ENCODE measurements around the gene ZCCHC17. TPM values are rescaled to one million over a fixed set of nuclear protein-coding genes. Genes with fewer than 3 reads are reported as not detected.
A peak's percentile ranks its signal among the peaks of the same experiment; 100 is the strongest.

The ZCCHC17 gene
- total RNA-seq, 1 experiment from 2014 or later, result 30.2 TPM

DNA sequence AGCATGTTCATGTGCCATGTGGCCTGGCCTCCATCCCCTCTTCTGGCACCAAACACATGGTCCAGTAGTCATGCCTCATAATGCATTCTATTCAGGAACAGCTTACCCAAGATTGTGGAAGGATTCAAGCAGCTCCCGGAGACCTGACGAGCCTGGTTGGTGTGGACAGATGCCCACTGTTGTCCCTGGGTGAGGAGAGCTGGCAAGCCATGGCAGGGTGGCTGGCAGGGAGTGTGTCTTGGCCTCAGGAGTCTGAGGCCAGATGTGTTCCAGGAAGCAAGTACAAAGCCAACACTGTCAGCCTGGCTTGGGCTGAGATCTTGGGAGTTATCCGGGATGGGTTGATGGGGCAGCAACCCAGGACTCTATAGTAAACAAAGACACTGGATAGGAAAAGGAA is 83.3 kb downstream of the ZCCHC17 start:
- Histone ChIP-seq H3K4me2 (ENCODE audit: low read length) (no peak overlapping the region), H3K27me3 (ENCODE audit: low read length) (no peaks in the 10 kb centered on the region), H3K9me3 (ENCODE audit: low read length) (no peaks in the 10 kb centered on the region), H4K20me1 (ENCODE audit: low read length) (no peaks in the 10 kb centered on the region), H3K79me2 (ENCODE audit: low read length) (no peaks in the 10 kb centered on the region), H2AFZ (ENCODE audit: low read length) (no peak overlapping the region), H3K36me3 (ENCODE audit: low read depth, low read length) (no peaks in the 10 kb centered on the region), H3K9me2 (replicated peaks; ENCODE audit: low read length) (no peaks in the 10 kb centered on the region), H3K9ac (ENCODE audit: low read length) (no peak overlapping the region), H3K4me3 (ENCODE audit: low read length) (no peak overlapping the region), H3K27ac (ENCODE audit: low read length) (no peak overlapping the region), H3K4me1 (ENCODE audit: insufficient read depth, low read length) (peaks cover 43% of the 10 kb centered on the region), H3F3A (ENCODE audit: low read length, unreplicated experiment) (no peaks in the 10 kb centered on the region)
- POLR2A ChIA-PET (ENCODE audit: unreplicated experiment), result no interaction called here
- no TSS peak for BruUV-seq (replicated peaks)
- TF ChIP-seq, protein P1, sequence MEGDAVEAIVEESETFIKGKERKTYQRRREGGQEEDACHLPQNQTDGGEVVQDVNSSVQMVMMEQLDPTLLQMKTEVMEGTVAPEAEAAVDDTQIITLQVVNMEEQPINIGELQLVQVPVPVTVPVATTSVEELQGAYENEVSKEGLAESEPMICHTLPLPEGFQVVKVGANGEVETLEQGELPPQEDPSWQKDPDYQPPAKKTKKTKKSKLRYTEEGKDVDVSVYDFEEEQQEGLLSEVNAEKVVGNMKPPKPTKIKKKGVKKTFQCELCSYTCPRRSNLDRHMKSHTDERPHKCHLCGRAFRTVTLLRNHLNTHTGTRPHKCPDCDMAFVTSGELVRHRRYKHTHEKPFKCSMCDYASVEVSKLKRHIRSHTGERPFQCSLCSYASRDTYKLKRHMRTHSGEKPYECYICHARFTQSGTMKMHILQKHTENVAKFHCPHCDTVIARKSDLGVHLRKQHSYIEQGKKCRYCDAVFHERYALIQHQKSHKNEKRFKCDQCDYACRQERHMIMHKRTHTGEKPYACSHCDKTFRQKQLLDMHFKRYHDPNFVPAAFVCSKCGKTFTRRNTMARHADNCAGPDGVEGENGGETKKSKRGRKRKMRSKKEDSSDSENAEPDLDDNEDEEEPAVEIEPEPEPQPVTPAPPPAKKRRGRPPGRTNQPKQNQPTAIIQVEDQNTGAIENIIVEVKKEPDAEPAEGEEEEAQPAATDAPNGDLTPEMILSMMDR (conservative IDR thresholded peaks at IDR 0.05; ENCODE audit: low read depth, low read length), result no peak
- TF ChIP-seq EZH2 (IDR thresholded peaks at IDR 0.05; ENCODE audit: low read length, unreplicated experiment), result no peak
- no peak for TF ChIP-seq EZH2phosphoT487 (IDR thresholded peaks at IDR 0.05; ENCODE audit: borderline replicate concordance, low read length)
- DNase-seq (no peak), ATAC-seq (no peak)
- CTCF ChIA-PET, result no interaction called here
- intact Hi-C loops (cut with micrococcal nuclease), result no loop called here

DNA sequence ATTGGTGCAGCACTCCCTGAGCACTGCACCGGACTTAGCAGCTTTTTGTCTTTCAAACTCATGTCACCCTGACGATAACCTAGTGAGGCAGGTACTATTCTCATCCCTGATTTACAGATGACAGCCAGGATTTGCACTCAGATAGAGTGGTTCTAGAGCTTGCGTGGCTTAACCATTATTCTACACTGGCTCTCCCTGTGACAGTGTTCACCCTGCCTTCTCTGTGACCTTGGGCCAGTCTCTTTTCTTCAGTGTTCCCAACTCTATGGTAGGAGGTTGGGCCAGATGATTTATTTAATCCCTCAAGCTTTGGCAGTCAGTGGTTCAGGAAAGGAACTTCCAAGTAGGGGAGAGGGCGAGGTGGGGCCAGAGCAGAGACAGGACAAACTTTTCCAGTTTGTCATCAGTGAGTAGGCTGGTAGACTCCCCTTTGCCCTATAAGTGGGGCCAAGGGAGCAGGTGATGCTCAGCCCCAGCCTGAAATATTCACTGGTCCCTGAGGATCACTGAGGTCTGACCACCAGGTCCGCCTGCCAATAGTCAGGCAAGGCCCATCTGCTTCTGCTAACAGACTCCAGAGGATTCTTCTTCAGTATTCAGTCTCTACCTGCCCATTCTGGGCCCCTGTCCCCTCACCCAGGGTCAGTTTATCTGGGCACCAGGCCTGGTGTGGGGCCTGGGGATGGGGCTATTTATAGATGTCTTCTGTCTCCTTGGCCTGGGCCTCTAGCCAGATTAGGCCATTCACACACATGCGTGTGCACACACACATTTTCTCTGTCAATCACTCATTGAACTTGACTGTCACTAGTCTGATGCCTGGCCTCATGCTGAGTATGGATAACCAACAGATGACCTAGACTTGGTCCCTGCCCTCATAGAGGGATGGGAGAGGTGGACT is 84.8 kb downstream of the ZCCHC17 start:
- ChIA-PET CTCF (no interaction called here), POLR2A (ENCODE audit: unreplicated experiment) (no interaction called here)
- Histone ChIP-seq H3K4me1 (ENCODE audit: insufficient read depth, low read length) (peaks cover 44% of the 10 kb centered on the region), H3K79me2 (ENCODE audit: low read length) (no peaks in the 10 kb centered on the region), H3K9me3 (ENCODE audit: low read length) (no peaks in the 10 kb centered on the region), H3F3A (ENCODE audit: low read length, unreplicated experiment) (no peaks in the 10 kb centered on the region), H3K27me3 (ENCODE audit: low read length) (no peaks in the 10 kb centered on the region), H3K27ac (ENCODE audit: low read length) (peak overlapping the region; percentile 45), H4K20me1 (ENCODE audit: low read length) (no peaks in the 10 kb centered on the region), H3K4me2 (ENCODE audit: low read length) (peak overlapping the region; percentile 42), H2AFZ (ENCODE audit: low read length) (no peak overlapping the region), H3K9me2 (replicated peaks; ENCODE audit: low read length) (no peaks in the 10 kb centered on the region), H3K4me3 (ENCODE audit: low read length) (no peak overlapping the region), H3K9ac (ENCODE audit: low read length) (no peak overlapping the region), H3K36me3 (ENCODE audit: low read depth, low read length) (no peaks in the 10 kb centered on the region)
- DNase-seq, result peak; percentile 83
- peak; percentile 72 for ATAC-seq
- no peak for TF ChIP-seq EZH2phosphoT487 (IDR thresholded peaks at IDR 0.05; ENCODE audit: borderline replicate concordance, low read length)
- no peak for TF ChIP-seq EZH2 (IDR thresholded peaks at IDR 0.05; ENCODE audit: low read length, unreplicated experiment)
- TF ChIP-seq, protein P1 (conservative IDR thresholded peaks at IDR 0.05; ENCODE audit: low read depth, low read length), result no peak
- intact Hi-C loops (cut with micrococcal nuclease), result no loop called here
- no TSS peak for BruUV-seq (replicated peaks)

DNA sequence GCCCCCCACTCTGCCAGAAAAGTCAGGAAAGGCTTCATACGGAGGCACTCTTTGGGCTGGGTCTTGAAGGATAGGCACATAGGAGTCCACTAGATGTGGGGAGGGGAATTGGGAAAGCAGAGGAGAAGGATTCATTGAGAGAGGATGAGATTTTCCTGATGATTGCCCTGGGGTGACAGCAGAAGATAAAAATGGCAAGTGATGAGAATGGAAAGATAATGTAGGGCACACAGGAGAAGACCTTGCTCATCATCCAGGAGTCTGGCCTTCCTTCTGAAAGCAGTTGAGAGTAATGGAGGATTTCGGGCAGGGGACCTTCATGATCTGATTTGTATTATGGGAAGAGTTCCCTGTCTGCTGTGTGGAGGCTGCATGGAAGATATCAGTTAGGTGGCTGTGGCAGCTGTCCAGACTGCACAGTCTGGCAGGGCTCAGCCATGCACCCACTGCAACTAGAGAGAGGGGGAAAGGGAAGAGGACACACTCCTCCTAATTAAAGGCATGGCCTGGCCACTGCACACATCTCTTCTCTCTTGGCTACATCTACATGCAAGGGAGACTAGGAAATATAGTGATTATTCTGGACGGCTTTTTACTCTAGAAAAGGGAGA is 85.7 kb downstream of the ZCCHC17 start:
- H3K4me3 ChIP-seq (ENCODE audit: low read length), result no peak overlapping the region
- no peaks in the 10 kb centered on the region for H3F3A ChIP-seq (ENCODE audit: low read length, unreplicated experiment)
- ChIA-PET POLR2A (ENCODE audit: unreplicated experiment) (no interaction called here), CTCF (no interaction called here)
- no peaks in the 10 kb centered on the region for H3K9me2 ChIP-seq (replicated peaks; ENCODE audit: low read length)
- no TSS peak for BruUV-seq (replicated peaks)
- H2AFZ ChIP-seq (ENCODE audit: low read length), result no peak overlapping the region
- no peaks in the 10 kb centered on the region for H3K27me3 ChIP-seq (ENCODE audit: low read length)
- ATAC-seq (no peak), DNase-seq (no peak)
- H3K79me2 ChIP-seq (ENCODE audit: low read length), result no peaks in the 10 kb centered on the region
- H4K20me1 ChIP-seq (ENCODE audit: low read length), result no peaks in the 10 kb centered on the region
- peak overlapping the region; percentile 45 for H3K27ac ChIP-seq (ENCODE audit: low read length)
- peak overlapping the region; percentile 42 for H3K4me2 ChIP-seq (ENCODE audit: low read length)
- intact Hi-C loops (cut with micrococcal nuclease), result no loop called here
- no peaks in the 10 kb centered on the region for H3K36me3 ChIP-seq (ENCODE audit: low read depth, low read length)
- peaks cover 37% of the 10 kb centered on the region for H3K4me1 ChIP-seq (ENCODE audit: insufficient read depth, low read length)
- no peak overlapping the region for H3K9ac ChIP-seq (ENCODE audit: low read length)
- no peaks in the 10 kb centered on the region for H3K9me3 ChIP-seq (ENCODE audit: low read length)
- TF ChIP-seq EZH2phosphoT487 (IDR thresholded peaks at IDR 0.05; ENCODE audit: borderline replicate concordance, low read length) (no peak), EZH2 (IDR thresholded peaks at IDR 0.05; ENCODE audit: low read length, unreplicated experiment) (no peak)
- TF ChIP-seq, protein P1 (conservative IDR thresholded peaks at IDR 0.05; ENCODE audit: low read depth, low read length), result no peak

All from PC-3 (cell line).